IPS-18c (cell line): ENCODE results near the gene DGCR6.
"Not testable (repeated sequence)": the region's sequence is repeated elsewhere in the genome, so short reads cannot be mapped to it uniquely, and the experiment has no call there.

ENCODE experiments used
- H3K4me3 ChIP-seq: 2 replicates; pipeline ENCODE4 v1.7.0; 2013; ENCODE audit warnings: low read depth, mild to moderate bottlenecking, low read length, moderate library complexity; ENCODE audit not compliant: insufficient read depth
- H3K9me3 ChIP-seq: one replicate; pipeline ENCODE4 v1.6.1; 2013; ENCODE audit warnings: mild to moderate bottlenecking, low read length, moderate library complexity; ENCODE audit not compliant: control insufficient read depth, insufficient read depth

The DGCR6 gene

GRCh38 chr22:18905540-18906409 lies at the start of gene DGCR6:
Gene DGCR6, plus strand, starts transcription at chr22:18906320. Its CDS starts 55 bp downstream, at chr22:18906375.
- Histone ChIP-seq H3K4me3 (no peak within 1 kb of the TSS), H3K9me3 (no peaks in the 10 kb centered on the region)

- not testable (repeated sequence) for H3K4me3 ChIP-seq, H3K9me3 ChIP-seq
These were observed 46.8 kb upstream of the DGCR6 start for GRCh38 chr22:18859314-18859713.

- not testable (repeated sequence) for H3K9me3 ChIP-seq, H3K4me3 ChIP-seq
These were observed 24.9 kb upstream of the DGCR6 start for GRCh38 chr22:18881260-18881659.

- not testable (repeated sequence) for H3K4me3 ChIP-seq, H3K9me3 ChIP-seq
These were observed 21.7 kb upstream of the DGCR6 start for GRCh38 chr22:18884465-18884864.

- no peak overlapping the region for H3K4me3 ChIP-seq
- no peaks in the 10 kb centered on the region for H3K9me3 ChIP-seq
These were observed 18.0 kb upstream of the DGCR6 start for GRCh38 chr22:18888115-18888514.

- H3K4me3 ChIP-seq, H3K9me3 ChIP-seq: not testable (repeated sequence)
These were observed 15.5 kb upstream of the DGCR6 start for GRCh38 chr22:18890510-18891192.

GRCh38 chr22:18893775-18894174 lies 12.3 kb upstream of the DGCR6 start:
- not testable (repeated sequence) for H3K9me3 ChIP-seq, H3K4me3 ChIP-seq

- H3K4me3 ChIP-seq, H3K9me3 ChIP-seq: not testable (repeated sequence)
These were observed 10.0 kb upstream of the DGCR6 start for GRCh38 chr22:18896037-18896657.

- not testable (repeated sequence) for H3K4me3 ChIP-seq, H3K9me3 ChIP-seq
These were observed 258 bp downstream of the DGCR6 start for GRCh38 chr22:18906410-18906745.

- H3K9me3 ChIP-seq = no peaks in the 10 kb centered on the region
- H3K4me3 ChIP-seq = no peak overlapping the region
These were observed 776 bp downstream of the DGCR6 start for GRCh38 chr22:18906896-18907295.

GRCh38 chr22:18909556-18909955 lies 3.4 kb downstream of the DGCR6 start:
- no peak overlapping the region for H3K4me3 ChIP-seq
- H3K9me3 ChIP-seq = no peaks in the 10 kb centered on the region

GRCh38 chr22:18911535-18911934 lies 5.4 kb downstream of the DGCR6 start:
- not testable (repeated sequence) for H3K4me3 ChIP-seq

GRCh38 chr22:18912264-18912946 lies 6.3 kb downstream of the DGCR6 start:
- not testable (repeated sequence) for H3K9me3 ChIP-seq, H3K4me3 ChIP-seq

More at GRCh38 chr22:18911535-18911934, 5.4 kb downstream of the DGCR6 start:
- H3K9me3 ChIP-seq = not testable (repeated sequence)

GRCh38 chr22:18914558-18914957 lies 8.4 kb downstream of the DGCR6 start:
- H3K9me3 ChIP-seq, H3K4me3 ChIP-seq: not testable (repeated sequence)

- not testable (repeated sequence) for H3K9me3 ChIP-seq, H3K4me3 ChIP-seq
These were observed 9.4 kb downstream of the DGCR6 start for GRCh38 chr22:18915550-18915949.

GRCh38 chr22:18917818-18918217 lies 11.7 kb downstream of the DGCR6 start:
- H3K9me3 ChIP-seq, H3K4me3 ChIP-seq: not testable (repeated sequence)

- H3K9me3 ChIP-seq, H3K4me3 ChIP-seq: not testable (repeated sequence)
These were observed 14.3 kb downstream of the DGCR6 start for GRCh38 chr22:18920257-18920902.
